SH-SY5Y (cell line): ENCODE measurements around the gene MAP1LC3B2.

Experiments used
- GATA2 ChIP-seq: IDR thresholded peaks from 2 replicates; pipeline ENCODE4 v1.6.1; 2011; ENCODE audit warnings: mild to moderate bottlenecking, low read depth, low read length
- GATA3 ChIP-seq: IDR thresholded peaks from 2 replicates; pipeline ENCODE4 v1.6.1; 2011; ENCODE audit warnings: low read depth, mild to moderate bottlenecking, low read length, moderate library complexity

Gene MAP1LC3B2

GRCh38 chr12:116594325-116595038 is 35.3 kb downstream of the MAP1LC3B2 start:
- TF ChIP-seq GATA2 (no peak), GATA3 (no peak)

GRCh38 chr12:116595186-116595585 is 36.0 kb downstream of the MAP1LC3B2 start:
- TF ChIP-seq GATA2 (no peak), GATA3 (no peak)

- TF ChIP-seq GATA2 (no peak), GATA3 (no peak)
Observed at GRCh38 chr12:116595672-116596071, 36.5 kb downstream of the MAP1LC3B2 start.

- TF ChIP-seq GATA3, result no peak
- no peak for TF ChIP-seq GATA2
Observed at GRCh38 chr12:116597886-116598285, 38.7 kb downstream of the MAP1LC3B2 start.

- TF ChIP-seq GATA2 (peak; percentile 41; the same call in 1 of the 2 replicates), GATA3 (no peak)
Observed at GRCh38 chr12:116598311-116599284, 39.4 kb downstream of the MAP1LC3B2 start.

- TF ChIP-seq GATA2, result no peak
- no peak for TF ChIP-seq GATA3
Observed at GRCh38 chr12:116599285-116600136, 40.3 kb downstream of the MAP1LC3B2 start.

- TF ChIP-seq GATA2 (no peak), GATA3 (no peak)
Observed at GRCh38 chr12:116600959-116601918, 42.1 kb downstream of the MAP1LC3B2 start.

GRCh38 chr12:116601933-116602810 is 43.0 kb downstream of the MAP1LC3B2 start:
- TF ChIP-seq GATA2, result no peak
- no peak for TF ChIP-seq GATA3

GRCh38 chr12:116603546-116604177 is 44.5 kb downstream of the MAP1LC3B2 start:
- TF ChIP-seq GATA2 (no peak), GATA3 (no peak)

GRCh38 chr12:116604178-116604895 is 45.2 kb downstream of the MAP1LC3B2 start:
- TF ChIP-seq GATA3 (no peak), GATA2 (no peak)
